Endothelial cell of umbilical vein (primary cell): Measurements from ENCODE around the gene RTL10. TPM values are rescaled to one million over a fixed set of nuclear protein-coding genes. Genes with fewer than 3 reads are reported as not detected.
"Not testable (repeated sequence)": the region's sequence is repeated elsewhere in the genome, so short reads cannot be mapped to it uniquely, and the experiment has no call there.

Experiments
- BruUV-seq: library from RNA; stranded (reverse); fragments of 400-500 nt; replicated peaks from 2 replicates; lab custom pipeline; 2021; lab: Mats Ljungman, UMichigan
- CTCF ChIA-PET: fragments of 300-600, 350-600 bp; sonication (Branson Sonifier 250); formaldehyde crosslinking; loops from one replicate; lab custom pipeline; 2021; ENCODE audit warnings: antibody characterized with exemption, inconsistent platforms; lab: Charles Lee
- POLR2A ChIA-PET: fragments of 300-600, 350-600 bp; sonication (Branson Sonifier 250); formaldehyde crosslinking; loops from one replicate; lab custom pipeline; 2021; ENCODE audit warnings: antibody characterized with exemption, inconsistent platforms; lab: Charles Lee
- DNase-seq: peaks from one replicate; pipeline ENCODE4 v3.0.0-alpha.2; 2011; ENCODE audit warnings: low read depth, low spot score
- FAIRE-seq: peaks from 2 replicates; lab custom pipeline; 2011; peaks lifted over from hg19 to GRCh38; lab: Jason Lieb, UNC
- H2AFZ ChIP-seq: 2 replicates; pipeline ENCODE4 v1.6.0; 2012; ENCODE audit warnings: low read depth, low read length, control low read depth, inconsistent platforms
- H3K27ac ChIP-seq: 2 replicates; pipeline ENCODE4 v1.5.1; 2011; ENCODE audit warnings: low read depth, mild to moderate bottlenecking, control low read depth, low read length, moderate library complexity; ENCODE audit not compliant: insufficient read depth
- H3K27me3 ChIP-seq, 2 experiments: 2 replicates each; pipeline versions ENCODE4 v1.6.0 to v1.6.1; 2011; ENCODE audit warnings: low read length in 2 of 2, mixed read lengths in 1 of 2; ENCODE audit not compliant: control insufficient read depth in 2 of 2, insufficient read depth in 2 of 2
- H3K36me3 ChIP-seq, 2 experiments: 2 replicates in 1 of 2; 3 replicates in 1 of 2; pipeline ENCODE4 v1.5.1; 2011; ENCODE audit warnings: low read length in 2 of 2, mild to moderate bottlenecking in 1 of 2, moderate library complexity in 1 of 2; ENCODE audit not compliant: control insufficient read depth in 2 of 2, insufficient read depth in 2 of 2; ENCODE audit errors: extremely low read depth in 1 of 2
- H3K4me1 ChIP-seq: 3 replicates; pipeline ENCODE4 v1.5.1; 2011; ENCODE audit warnings: mild to moderate bottlenecking, low read length; ENCODE audit not compliant: control insufficient read depth, insufficient read depth; ENCODE audit errors: extremely low read depth
- H3K4me2 ChIP-seq: 2 replicates; pipeline ENCODE4 v1.6.1; 2011; ENCODE audit warnings: low read length, control low read depth, mixed read lengths; ENCODE audit not compliant: insufficient read depth
- H3K4me3 ChIP-seq, 3 experiments: fragments of 200-600 bp in 1 of 3; sonication (generic), shearing (Covaris generic) in 1 of 3; replicated peaks in 1 of 3; 2 replicates each; pipeline ENCODE4 v1.5.1; 2011 to 2016; ENCODE audit warnings: control low read depth in 3 of 3, low read length in 3 of 3, mild to moderate bottlenecking in 2 of 3, inconsistent platforms in 1 of 3, low read depth in 1 of 3, moderate library complexity in 1 of 3; ENCODE audit not compliant: insufficient read depth in 1 of 3
- H3K79me2 ChIP-seq: 2 replicates; pipeline ENCODE4 v1.6.0; 2012; ENCODE audit warnings: low read length, inconsistent platforms; ENCODE audit not compliant: control insufficient read depth, insufficient read depth
- H3K9ac ChIP-seq: replicated peaks from 2 replicates; pipeline ENCODE3; 2011; ENCODE audit warnings: low read length, control low read depth; ENCODE audit not compliant: insufficient read depth; ENCODE audit errors: extremely low read depth
- H3K9me1 ChIP-seq: replicated peaks from 3 replicates; pipeline ENCODE4 v1.6.0; 2011; ENCODE audit warnings: mild to moderate bottlenecking, low read length; ENCODE audit not compliant: control insufficient read depth, insufficient read depth; ENCODE audit errors: extremely low read depth
- H3K9me3 ChIP-seq: replicated peaks from 2 replicates; pipeline ENCODE4 v1.5.1; 2012; ENCODE audit warnings: low read length, inconsistent platforms; ENCODE audit not compliant: control insufficient read depth, insufficient read depth
- H4K20me1 ChIP-seq: replicated peaks from 2 replicates; pipeline ENCODE3; 2011; ENCODE audit warnings: mild to moderate bottlenecking, low read length; ENCODE audit not compliant: control insufficient read depth, insufficient read depth; ENCODE audit errors: extremely low read depth
- EZH2 ChIP-seq: IDR thresholded peaks from 2 replicates; pipeline ENCODE4 v1.6.1; 2012; ENCODE audit warnings: borderline replicate concordance, low read depth, mild to moderate bottlenecking, moderate library complexity, low read length, inconsistent platforms; ENCODE audit not compliant: severe bottlenecking
- FOS ChIP-seq: IDR thresholded peaks from 2 replicates; pipeline ENCODE4 v1.6.1; 2011; ENCODE audit warnings: mild to moderate bottlenecking, low read length, moderate library complexity, borderline replicate concordance; ENCODE audit not compliant: insufficient read depth
- GATA2 ChIP-seq: IDR thresholded peaks from 2 replicates; pipeline ENCODE4 v1.7.0; 2011; ENCODE audit warnings: low read depth, mild to moderate bottlenecking, moderate library complexity, mixed read lengths, low read length; ENCODE audit not compliant: insufficient read length, insufficient read depth
- JUN ChIP-seq: IDR thresholded peaks from 2 replicates; pipeline ENCODE4 v1.6.1; 2011; ENCODE audit warnings: borderline replicate concordance, low read depth; ENCODE audit not compliant: insufficient read length, insufficient read depth
- MAX ChIP-seq: IDR thresholded peaks from 2 replicates; pipeline ENCODE4 v1.6.1; 2011; ENCODE audit not compliant: insufficient read depth, insufficient read length
- MYC ChIP-seq: IDR thresholded peaks from one replicate; pipeline ENCODE4 v1.6.1; 2011; ENCODE audit warnings: mild to moderate bottlenecking, low read depth, low read length
- POLR2A ChIP-seq: IDR thresholded peaks from 2 replicates; pipeline ENCODE4 v1.6.1; 2012; ENCODE audit warnings: low read depth, mild to moderate bottlenecking, control low read depth, low read length
- POLR2AphosphoS5 ChIP-seq: IDR thresholded peaks from 2 replicates; pipeline ENCODE4 v1.6.1; 2012; ENCODE audit warnings: low read depth, mild to moderate bottlenecking, control low read depth, low read length, moderate library complexity; ENCODE audit not compliant: insufficient read depth
- dilution Hi-C: fragments of 300-500 bp; cut with MboI; formaldehyde crosslinking; loops from one replicate; pipeline ENCODE4 v1.15.0; 2019; ENCODE audit warnings: low sequenced_read_pairs; ENCODE audit not compliant: extremely low pct_ligation_motif_present
- intact Hi-C: fragments of 100-400 bp; cut with micrococcal nuclease; formaldehyde crosslinking; loops from one replicate; pipeline ENCODE4 v1.10.0; 2022
- polyA plus RNA-seq, 4 experiments: library from polyadenylated mRNA; depleted of rRNA in 3 of 4; stranded (reverse) in 3 of 4; unstranded in 1 of 4; fragments of >200 nt; gene quantifications; 2 replicates each; pipeline versions ENCODE4 v1.2.1 to v1.2.3, GENCODE V29; 2011 to 2012; ENCODE audit warnings: missing spikeins in 1 of 4
- total RNA-seq: library from RNA; stranded (reverse); gene quantifications from 2 replicates; pipeline ENCODE4 v1.2.3, GENCODE V29; 2021
- TF ChIP-seq, protein P1 (sequence below), 2 donors: IDR thresholded peaks; 1 replicate in 1 of 2; 2 replicates in 1 of 2; pipeline ENCODE4 v1.5.1; 2011; ENCODE audit warnings: low read length in 2 of 2, mild to moderate bottlenecking in 2 of 2, moderate library complexity in 2 of 2, control low read depth in 1 of 2, inconsistent platforms in 1 of 2, low read depth in 1 of 2; ENCODE audit not compliant: insufficient read depth in 1 of 2; ENCODE audit errors: extremely low read depth in 1 of 2

RTL10 gene
- total and polyA plus RNA-seq, 2 donors (not counting 3 experiments of a cell fraction or from before 2014, with no cell fraction given) = 31.9 to 40.8 TPM

- Histone ChIP-seq H3K9me3 (no peaks in the 10 kb centered on the region), H3K4me1 (no peaks in the 10 kb centered on the region), H3K4me3 (no peak overlapping the region), H4K20me1 (no peaks in the 10 kb centered on the region), H3K79me2 (no peaks in the 10 kb centered on the region), H3K9ac (no peak overlapping the region), H3K27me3 (no peaks in the 10 kb centered on the region), H3K9me1 (no peaks in the 10 kb centered on the region), H3K27ac (no peak overlapping the region), H2AFZ (no peak overlapping the region), H3K36me3 (no peaks in the 10 kb centered on the region), H3K4me2 (no peak overlapping the region)
- CTCF ChIA-PET = interaction anchor here (0.8 to 2.3 kb wide), 5 partner anchors 9 to 102 kb away, joined by 3 to 9 read pairs (median 4); no protein-coding TSS in a partner anchor
- FAIRE-seq = no peak
- POLR2A ChIA-PET = interaction anchor here (1.2 kb wide), 1 partner anchor 11 kb away, joined by 4 read pairs; no protein-coding TSS in a partner anchor
- dilution Hi-C loops = no loop called here
- no TSS peak for BruUV-seq
- TF ChIP-seq FOS (no peak), EZH2 (no peak), GATA2 (no peak), POLR2A (no peak), POLR2AphosphoS5 (no peak), JUN (no peak), MYC (no peak), MAX (no peak)
- TF ChIP-seq, protein P1, sequence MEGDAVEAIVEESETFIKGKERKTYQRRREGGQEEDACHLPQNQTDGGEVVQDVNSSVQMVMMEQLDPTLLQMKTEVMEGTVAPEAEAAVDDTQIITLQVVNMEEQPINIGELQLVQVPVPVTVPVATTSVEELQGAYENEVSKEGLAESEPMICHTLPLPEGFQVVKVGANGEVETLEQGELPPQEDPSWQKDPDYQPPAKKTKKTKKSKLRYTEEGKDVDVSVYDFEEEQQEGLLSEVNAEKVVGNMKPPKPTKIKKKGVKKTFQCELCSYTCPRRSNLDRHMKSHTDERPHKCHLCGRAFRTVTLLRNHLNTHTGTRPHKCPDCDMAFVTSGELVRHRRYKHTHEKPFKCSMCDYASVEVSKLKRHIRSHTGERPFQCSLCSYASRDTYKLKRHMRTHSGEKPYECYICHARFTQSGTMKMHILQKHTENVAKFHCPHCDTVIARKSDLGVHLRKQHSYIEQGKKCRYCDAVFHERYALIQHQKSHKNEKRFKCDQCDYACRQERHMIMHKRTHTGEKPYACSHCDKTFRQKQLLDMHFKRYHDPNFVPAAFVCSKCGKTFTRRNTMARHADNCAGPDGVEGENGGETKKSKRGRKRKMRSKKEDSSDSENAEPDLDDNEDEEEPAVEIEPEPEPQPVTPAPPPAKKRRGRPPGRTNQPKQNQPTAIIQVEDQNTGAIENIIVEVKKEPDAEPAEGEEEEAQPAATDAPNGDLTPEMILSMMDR (IDR thresholded peaks at IDR 0.05; ENCODE audit: extremely low read depth in 1 of 2, insufficient read depth in 1 of 2, low read depth in 1 of 2, low read length in 2 of 2) = no peak
- intact Hi-C loops = no loop called here
- no peak for DNase-seq
These were observed 22.1 kb downstream of the RTL10 start for GRCh38 chr22:19832476-19833108.

DNA sequence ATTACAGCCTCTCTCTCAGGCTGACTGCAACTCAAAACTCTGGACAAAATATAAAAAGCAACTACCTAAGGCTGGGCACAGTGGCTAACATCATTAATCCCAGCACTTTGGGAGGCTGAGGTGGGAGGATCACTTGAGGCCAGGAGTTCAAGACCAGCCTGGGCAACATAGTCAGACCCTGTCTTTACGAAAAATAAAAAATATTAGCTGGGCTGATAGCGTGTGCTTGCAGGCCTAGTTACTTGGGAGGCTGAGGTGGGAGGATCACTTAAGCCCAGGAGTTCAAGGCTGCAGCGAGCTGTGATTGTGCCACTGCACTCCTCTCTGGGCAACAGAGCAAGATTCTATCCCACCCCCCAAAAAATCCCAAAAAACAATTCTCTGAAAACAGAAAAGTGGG is 22.7 kb downstream of the RTL10 start:
- not testable (repeated sequence) for DNase-seq
- ChIA-PET POLR2A (interaction anchor here (1.2 kb wide), 1 partner anchor 12 kb away, joined by 4 read pairs; no protein-coding TSS in a partner anchor), CTCF (interaction anchor here (0.8 to 2.3 kb wide), 5 partner anchors 9 to 102 kb away, joined by 3 to 9 read pairs (median 4); no protein-coding TSS in a partner anchor)

More for the DNA sequence above, 22.7 kb downstream of the RTL10 start:
- intact Hi-C loops, H2AFZ ChIP-seq, H3K9me3 ChIP-seq, H3K79me2 ChIP-seq, H3K36me3 ChIP-seq, H3K27me3 ChIP-seq, H3K9me1 ChIP-seq, H4K20me1 ChIP-seq, dilution Hi-C loops, H3K9ac ChIP-seq, BruUV-seq, H3K4me2 ChIP-seq, H3K4me1 ChIP-seq, FAIRE-seq, H3K4me3 ChIP-seq, H3K27ac ChIP-seq: not testable (repeated sequence)
